Measurements from ENCODE around the gene MT4.

The MT4 gene

GRCh38 chr16:56564793-56565477 is at the start of gene MT4:
Gene MT4, plus strand, starts transcription at chr16:56565073. Its CDS starts 56 bp downstream, at chr16:56565129.
- no peak for DNase-seq (ENCODE audit: low read depth in 2 of 2)

- DNase-seq (ENCODE audit: low read depth in 2 of 2): no peak
These were observed 49.2 kb upstream of the MT4 start for GRCh38 chr16:56515665-56516064.

- no peak for DNase-seq (ENCODE audit: low read depth in 2 of 2)
These were observed 47.7 kb upstream of the MT4 start for GRCh38 chr16:56517206-56517605.

GRCh38 chr16:56518425-56518824 is 46.4 kb upstream of the MT4 start:
- no peak for DNase-seq (ENCODE audit: low read depth in 2 of 2)

GRCh38 chr16:56519459-56520250 is 45.2 kb upstream of the MT4 start, which contains the start of gene BBS2:
Gene BBS2, minus strand, starts transcription at chr16:56520024. Its CDS starts 162 bp downstream, at chr16:56519862.
- peak; percentile 82 to 84 for DNase-seq (ENCODE audit: low read depth in 2 of 2)

GRCh38 chr16:56520251-56520577 is 44.7 kb upstream of the MT4 start:
- no peak for DNase-seq (ENCODE audit: low read depth in 2 of 2)

- DNase-seq (ENCODE audit: low read depth in 2 of 2): no peak
These were observed 39.6 kb upstream of the MT4 start for GRCh38 chr16:56525236-56525635.

- DNase-seq (ENCODE audit: low read depth in 2 of 2): no peak
These were observed 34.0 kb upstream of the MT4 start for GRCh38 chr16:56530872-56531271.

GRCh38 chr16:56532714-56533113 is 32.2 kb upstream of the MT4 start:
- no peak for DNase-seq (ENCODE audit: low read depth in 2 of 2)

GRCh38 chr16:56534847-56535383 is 30.0 kb upstream of the MT4 start:
- no peak for DNase-seq (ENCODE audit: low read depth in 2 of 2)

- DNase-seq (ENCODE audit: low read depth in 2 of 2): no peak
These were observed 26.5 kb upstream of the MT4 start for GRCh38 chr16:56538331-56538730.

- no peak for DNase-seq (ENCODE audit: low read depth in 2 of 2)
These were observed 25.2 kb upstream of the MT4 start for GRCh38 chr16:56539656-56540055.

GRCh38 chr16:56542039-56542438 is 22.8 kb upstream of the MT4 start:
- no peak for DNase-seq (ENCODE audit: low read depth in 2 of 2)

GRCh38 chr16:56547120-56547948 is 17.5 kb upstream of the MT4 start:
- DNase-seq (ENCODE audit: low read depth in 2 of 2): no peak

GRCh38 chr16:56547949-56548567 is 16.8 kb upstream of the MT4 start:
- no peak for DNase-seq (ENCODE audit: low read depth in 2 of 2)

GRCh38 chr16:56549161-56549560 is 15.7 kb upstream of the MT4 start:
- no peak for DNase-seq (ENCODE audit: low read depth in 2 of 2)

- DNase-seq (ENCODE audit: low read depth in 2 of 2): no peak
These were observed 15.0 kb upstream of the MT4 start for GRCh38 chr16:56549744-56550385.

GRCh38 chr16:56551796-56552738 is 12.8 kb upstream of the MT4 start:
- DNase-seq (ENCODE audit: low read depth in 2 of 2): no peak

- no peak for DNase-seq (ENCODE audit: low read depth in 2 of 2)
These were observed 10.4 kb upstream of the MT4 start for GRCh38 chr16:56554441-56554840.

Data from stimulated activated CD4-positive, alpha-beta T cell treated with anti-CD3 and anti-CD28 coated beads, Interleukin-1b, Interleukin-23, amount 100 ng/mL, for 1 hour (primary cell).